CD4-positive, alpha-beta T cell treated with Interleukin-6 at 100 ng/mL for 8 hours (primary cell): ENCODE measurements around the gene NAA10.

ENCODE experiments used
- DNase-seq: peaks from one replicate; pipeline ENCODE4 v3.0.0-alpha.2; 2020; ENCODE audit warnings: mixed read lengths, low spot score

Gene NAA10

DNA sequence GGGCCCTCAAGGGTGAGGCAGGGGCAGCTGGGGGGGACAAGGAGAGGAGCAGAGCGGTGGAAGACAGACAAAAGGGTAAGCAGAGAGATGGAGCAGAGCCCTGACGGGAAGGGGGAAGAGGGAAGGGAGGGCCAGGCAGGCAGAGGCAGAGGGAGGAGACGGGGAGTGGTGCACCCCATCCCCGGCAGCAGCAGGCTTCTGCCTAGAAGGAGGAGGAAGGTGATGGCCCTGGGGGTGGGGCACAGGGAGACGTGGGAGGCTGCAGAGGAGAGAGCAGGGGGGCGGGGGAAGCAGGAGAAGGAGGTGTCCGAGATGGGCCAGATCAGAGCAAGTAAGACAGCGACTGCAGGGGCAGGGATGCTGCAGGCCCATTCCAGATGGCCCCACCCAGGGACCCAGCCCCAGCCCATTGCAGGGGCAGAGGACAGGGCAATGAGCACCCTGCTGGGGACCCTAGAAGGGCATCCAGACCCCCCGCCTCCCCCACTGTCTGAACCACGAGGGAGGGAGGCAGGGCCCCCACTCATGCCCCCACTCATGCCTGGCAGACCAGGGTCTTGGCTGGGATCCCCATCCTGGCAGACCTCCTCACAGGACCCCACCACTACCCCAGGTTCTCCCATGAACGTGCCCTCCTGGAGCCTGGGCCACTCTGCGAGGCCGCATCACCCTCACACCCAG is 51.5 kb downstream of the NAA10 start:
- DNase-seq, result no peak

DNA sequence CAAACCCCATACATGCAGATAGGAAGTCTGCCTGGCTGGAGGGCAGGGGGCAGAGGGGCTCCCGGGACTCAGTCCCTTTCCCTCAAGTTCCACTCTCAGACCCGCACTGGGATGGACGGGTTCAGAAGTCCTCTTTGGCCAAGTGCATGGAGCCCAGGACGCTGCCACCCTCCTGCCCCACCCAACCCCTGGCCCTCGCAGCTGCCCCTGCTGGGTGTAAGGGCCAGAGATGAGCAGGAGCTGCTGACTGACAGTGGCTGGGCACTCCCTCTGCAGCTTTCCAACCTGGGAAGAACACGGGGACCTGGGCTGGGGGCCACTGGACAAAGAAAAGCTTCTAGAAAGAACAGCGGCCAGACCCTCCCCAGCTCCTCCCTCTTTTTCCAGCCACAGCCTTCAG is 52.3 kb downstream of the NAA10 start:
- no peak for DNase-seq

DNA sequence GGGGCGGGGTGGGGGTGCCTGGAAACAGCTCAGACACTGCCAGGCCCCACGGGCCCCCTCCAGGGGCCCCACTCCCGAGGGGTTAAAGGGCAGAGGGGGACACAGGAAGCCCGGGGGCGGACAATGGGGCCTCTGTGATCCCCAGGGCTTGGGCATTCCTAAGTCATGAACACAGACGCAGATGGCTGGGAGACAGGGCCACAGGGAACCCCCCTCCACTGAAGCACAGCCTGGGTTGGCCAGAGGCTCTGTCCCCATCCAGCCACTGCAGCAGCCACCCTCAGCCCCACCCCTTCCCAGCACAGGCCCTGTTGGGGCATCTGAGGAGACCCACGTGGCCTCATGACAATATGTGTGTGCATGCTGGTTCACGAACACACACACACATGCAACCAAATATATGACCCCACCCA is 52.7 kb downstream of the NAA10 start:
- no peak for DNase-seq

DNA sequence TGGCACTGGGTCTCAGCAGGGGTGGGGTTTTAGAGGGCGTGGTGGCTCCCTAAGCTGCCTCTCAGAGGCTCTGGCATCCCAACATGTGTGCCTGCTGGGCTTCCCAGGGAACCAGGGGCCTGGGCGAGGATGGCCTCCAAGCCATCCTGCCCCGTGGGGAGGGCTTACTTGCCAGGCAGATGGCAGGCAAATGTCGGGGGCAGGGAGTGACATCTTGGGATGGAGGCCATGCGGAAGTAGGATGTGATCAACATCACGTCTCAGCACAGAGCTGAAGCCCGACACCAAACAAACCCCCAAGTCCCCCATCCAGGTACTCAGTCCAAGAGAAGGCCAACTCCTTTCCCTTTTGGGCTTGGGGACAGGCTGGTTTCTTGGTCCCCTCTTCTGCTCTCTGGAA is 53.6 kb downstream of the NAA10 start:
- no peak for DNase-seq

DNA sequence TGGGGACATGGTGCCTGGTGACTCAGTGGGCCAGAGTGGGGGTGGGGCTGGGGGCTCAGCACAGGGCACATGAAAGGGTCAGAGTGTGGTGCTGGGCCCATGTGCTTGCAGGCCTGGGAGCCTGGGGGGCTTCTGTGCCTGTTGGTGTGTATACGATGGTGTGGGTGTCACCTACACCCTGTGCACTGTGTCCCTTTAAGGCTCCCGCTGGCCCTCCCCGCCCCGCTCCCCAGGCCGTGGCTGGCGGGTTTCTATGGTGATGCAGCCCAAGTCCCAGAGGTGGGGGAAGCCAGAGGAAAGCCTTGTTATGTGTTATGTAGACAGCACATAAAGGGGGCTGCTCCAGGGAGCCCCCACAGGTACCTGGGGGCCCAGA is 54.4 kb downstream of the NAA10 start:
- DNase-seq, result no peak

DNA sequence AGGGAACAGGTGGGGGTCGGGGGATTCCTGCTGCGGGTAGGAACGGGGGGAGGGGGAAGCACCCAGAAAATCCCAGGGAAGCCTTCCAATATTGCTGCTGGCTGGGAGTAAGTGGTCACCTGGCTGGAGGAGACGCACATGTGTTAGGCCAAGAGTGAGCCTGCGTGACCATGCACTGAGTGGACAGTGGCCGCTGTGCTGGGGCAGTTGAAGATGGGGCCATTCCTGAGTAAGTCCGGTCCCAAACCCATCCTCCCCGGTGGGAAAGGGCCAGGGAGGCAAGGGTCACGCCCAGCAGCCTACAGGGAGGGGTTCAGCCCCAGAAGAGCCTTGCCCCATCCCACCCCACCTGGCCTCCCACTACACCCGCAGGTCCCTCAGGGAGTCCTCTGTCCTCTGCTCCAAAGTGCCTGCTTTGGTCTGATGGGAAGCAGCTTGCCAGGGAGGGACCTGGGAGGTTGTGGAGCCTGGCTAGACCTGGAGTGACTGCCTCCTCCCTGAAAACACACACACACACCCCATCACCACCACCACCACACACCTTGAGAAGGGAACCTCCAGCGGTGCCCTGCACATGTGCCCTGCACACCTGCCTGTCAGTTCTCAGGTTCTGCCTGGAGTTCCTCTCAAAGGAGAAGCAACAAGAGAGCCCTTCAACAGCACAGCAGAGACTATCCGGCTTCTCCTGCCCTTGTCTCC is 54.9 kb downstream of the NAA10 start:
- no peak for DNase-seq
